Heart right ventricle (tissue), 16 donors: ENCODE measurements around the gene TGIF1. TPM values are rescaled to one million over a fixed set of nuclear protein-coding genes. Genes with fewer than 3 reads are reported as not detected.
A peak's percentile ranks its signal among the peaks of the same experiment; 100 is the strongest.

Experiments used
- ATAC-seq, 8 donors: fragments of 200-7000 bp; cut with Tn5 transposase; one replicate each; pipeline ENCODE4 v1.9.1; 2020; ENCODE audit warnings: mild to moderate bottlenecking in 8 of 8, moderate library complexity in 8 of 8, moderate number of reproducible peaks in 1 of 8
- DNase-seq, 2 donors: peaks; one replicate each; pipeline ENCODE4 v3.0.0-alpha.2; 2020
- H3K27ac ChIP-seq, 10 donors: fragments of 200-600 bp; sonication (generic) in 2 of 10; one replicate each; pipeline versions ENCODE4 v1.5.0 to v1.8.0; 2020 to 2022; ENCODE audit warnings: mild to moderate bottlenecking in 3 of 10
- H3K27me3 ChIP-seq, 7 donors: fragments of 200-600 bp; one replicate each; pipeline ENCODE4 v1.8.0; 2021 to 2022; ENCODE audit warnings: mild to moderate bottlenecking in 2 of 7
- H3K36me3 ChIP-seq, 9 donors: fragments of 200-600 bp; sonication (generic) in 1 of 9; one replicate each; pipeline versions ENCODE4 v1.5.0 to v1.8.0; 2020 to 2022; ENCODE audit warnings: mild to moderate bottlenecking in 2 of 9
- H3K4me1 ChIP-seq, 9 donors: fragments of 200-600 bp; sonication (generic) in 1 of 9; one replicate each; pipeline versions ENCODE4 v1.5.0 to v1.8.0; 2020 to 2022; ENCODE audit warnings: mild to moderate bottlenecking in 4 of 9
- H3K4me3 ChIP-seq, 10 donors: fragments of 200-600 bp; sonication (generic) in 2 of 10; one replicate each; pipeline versions ENCODE4 v1.5.0 to v1.8.0; 2020 to 2022; ENCODE audit warnings: mild to moderate bottlenecking in 7 of 10, moderate library complexity in 2 of 10
- H3K9me3 ChIP-seq, 11 donors: fragments of 200-600 bp in 10 of 11; sonication (generic) in 2 of 11; one replicate each; pipeline versions ENCODE4 v1.5.0 to v1.8.0; 2013 to 2022; ENCODE audit warnings: mild to moderate bottlenecking in 2 of 11, control low read depth in 1 of 11, moderate library complexity in 1 of 11
- WGBS, 2 donors: extraction: QIAGEN DNeasy Blood & Tissue Kit; methylation state at CpG; one replicate each; pipeline ENCODE4 v1.1.7; 2013; ENCODE audit warnings: inconsistent platforms in 1 of 2; 5-methylcytosine and 5-hydroxymethylcytosine counted together
- intact Hi-C, 10 donors: fragments of 100-400 bp; cut with DNase I; formaldehyde crosslinking; loops; one replicate each; pipeline versions ENCODE4 v1.11.1 to v1.14.2; 2022
- polyA plus RNA-seq, 2 donors: library from polyadenylated mRNA; stranded (reverse); fragments of 200-250 nt; gene quantifications; one replicate each; pipeline ENCODE4 v1.2.3, GENCODE V29; 2013
- total RNA-seq, 10 donors: library from RNA; stranded (reverse); fragmentation: NEBNext Ultra II Directional in 3 of 10; extraction: Animal tissue kit (Norgen Biotek cat#: 25700) in 3 of 10; gene quantifications; one replicate each; pipeline versions ENCODE4 v1.2.1 to v1.2.4, GENCODE V29; 2021 to 2023
- TF ChIP-seq, protein P1 (sequence below), 9 donors: fragments of 200-600 bp; sonication (generic) in 2 of 9; IDR thresholded peaks; one replicate each; pipeline versions ENCODE4 v1.5.0 to v1.8.0; 2021 to 2022; ENCODE audit warnings: antibody characterized with exemption in 9 of 9, mild to moderate bottlenecking in 5 of 9, moderate library complexity in 1 of 9
- donor health status: Arrhythmogenic right ventricular cardiomyopathy.
- donor health status: ischemic (EF 13 %, LVEDD 7.1; RV severe dilation, severe dysfunction).
- donor health status: healthy with polysubstance abuse.
- donor health status: DM: no; HTN: yes; CAD: no.
- donor health status: DM: no; HTN: no; CAD: no.
- donor health status: ischemic (EF 25% LVEDD 6.9; RV normal size, moderate dysfunction).
- donor health status: ischemic (EF 25% LVEDD 5.7; RV mildly dilated, moderate dysfunction).
- donor health status: healthy.
- donor health status: DM: yes; HTN: yes; CAD: no.
- donor health status: Ischemic cardiomyopathy.
- donor health status: ischemic (EF 35%, LVEDD 5.7; RV mildly dilated, moderate dysfunction).
- donor health status: nonischemic (EF 11% LVEDD 7.7; RV severe dilation, severe dysfunction).
- donor health status: DM: yes; HTN: yes; CAD: no.
- donor health status: PGD.
- donor health status: ischemic (EF 29% LVEDD 5.4; RV normal size, mild dysfunction).
- donor health status: nonischemic (EF 23%, LVEDD 6.1; RV moderate dilation, normal function).

TGIF1 gene
- total and polyA plus RNA-seq, 12 donors = 4.9 to 29.0 (median 8.0) TPM

DNA sequence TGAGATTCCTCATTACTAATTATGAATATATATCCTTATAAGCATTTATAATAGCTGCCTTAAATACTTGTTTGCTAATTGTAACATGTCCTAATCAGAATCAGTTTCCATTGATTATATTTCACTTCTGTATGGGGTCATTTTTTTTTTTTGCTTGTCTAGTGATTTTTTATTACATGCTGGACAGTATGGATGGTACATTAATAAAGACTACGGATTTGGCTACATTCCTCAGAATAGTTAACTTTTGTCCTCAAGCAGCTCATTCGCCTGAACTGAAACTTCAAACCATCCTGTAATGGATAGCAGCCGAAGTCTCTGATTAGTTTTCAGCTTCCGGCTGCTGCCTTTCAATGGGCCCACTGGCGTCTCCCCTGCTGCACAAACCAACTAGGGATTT is 11.7 kb downstream of the TGIF1 start:
- no peak for ATAC-seq
- Histone ChIP-seq H3K9me3 (peaks cover 0 to 17% (median 0%) of the 10 kb centered on the region in 11 donors), H3K27me3 (no peaks in the 10 kb centered on the region), H3K36me3 (peaks cover 0 to 55% (median 16%) of the 10 kb centered on the region in 9 donors), H3K4me3 (no peak overlapping the region), H3K27ac (no peak overlapping the region), H3K4me1 (peaks cover 0 to 33% (median 9%) of the 10 kb centered on the region in 9 donors)
- TF ChIP-seq, protein P1, sequence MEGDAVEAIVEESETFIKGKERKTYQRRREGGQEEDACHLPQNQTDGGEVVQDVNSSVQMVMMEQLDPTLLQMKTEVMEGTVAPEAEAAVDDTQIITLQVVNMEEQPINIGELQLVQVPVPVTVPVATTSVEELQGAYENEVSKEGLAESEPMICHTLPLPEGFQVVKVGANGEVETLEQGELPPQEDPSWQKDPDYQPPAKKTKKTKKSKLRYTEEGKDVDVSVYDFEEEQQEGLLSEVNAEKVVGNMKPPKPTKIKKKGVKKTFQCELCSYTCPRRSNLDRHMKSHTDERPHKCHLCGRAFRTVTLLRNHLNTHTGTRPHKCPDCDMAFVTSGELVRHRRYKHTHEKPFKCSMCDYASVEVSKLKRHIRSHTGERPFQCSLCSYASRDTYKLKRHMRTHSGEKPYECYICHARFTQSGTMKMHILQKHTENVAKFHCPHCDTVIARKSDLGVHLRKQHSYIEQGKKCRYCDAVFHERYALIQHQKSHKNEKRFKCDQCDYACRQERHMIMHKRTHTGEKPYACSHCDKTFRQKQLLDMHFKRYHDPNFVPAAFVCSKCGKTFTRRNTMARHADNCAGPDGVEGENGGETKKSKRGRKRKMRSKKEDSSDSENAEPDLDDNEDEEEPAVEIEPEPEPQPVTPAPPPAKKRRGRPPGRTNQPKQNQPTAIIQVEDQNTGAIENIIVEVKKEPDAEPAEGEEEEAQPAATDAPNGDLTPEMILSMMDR (IDR thresholded peaks at IDR 0.05) = no peak
- WGBS, 2 donors = 97 to 99% methylated on average over 5 of the region's 5 CpGs
- no peak for DNase-seq
- intact Hi-C loops = no loop called here

GRCh38 chr18:3463051-3463450 is 13.1 kb downstream of the TGIF1 start:
- TF ChIP-seq, protein P1 (IDR thresholded peaks at IDR 0.05) = no peak
- WGBS, 2 donors = 71 to 73% methylated on average over 2 of the region's 2 CpGs
- H3K9me3 ChIP-seq = peaks cover 0 to 17% (median 0%) of the 10 kb centered on the region in 11 donors
- H3K27me3 ChIP-seq = no peaks in the 10 kb centered on the region
- DNase-seq (no peak), ATAC-seq (no peak)
- intact Hi-C loops = no loop called here
- H3K36me3 ChIP-seq = peaks cover 0 to 42% (median 14%) of the 10 kb centered on the region in 9 donors
- peaks cover 0 to 40% (median 15%) of the 10 kb centered on the region in 9 donors for H3K4me1 ChIP-seq
- H3K4me3 ChIP-seq = no peak overlapping the region
- peak overlapping the region in 1 of 10 donors; percentile 22 for H3K27ac ChIP-seq

DNA sequence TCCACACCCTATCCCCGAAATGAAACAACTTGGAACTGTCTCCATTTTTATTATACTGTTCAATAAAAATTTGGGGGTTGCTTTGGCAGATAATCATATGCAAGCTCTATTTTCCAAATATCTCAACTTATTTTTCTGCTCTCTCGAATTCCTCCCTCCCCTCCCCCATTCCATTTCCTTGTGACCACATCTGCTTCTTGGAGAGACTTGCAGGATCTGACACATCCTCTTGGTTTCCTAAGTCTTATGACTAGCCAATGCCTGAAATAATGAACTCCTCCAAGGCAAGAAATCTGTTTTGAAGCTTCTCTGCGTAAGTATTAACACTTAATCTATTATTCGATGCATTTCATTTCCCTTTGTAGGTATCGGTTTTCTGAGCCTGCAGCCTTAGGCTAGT is 16.1 kb downstream of the TGIF1 start:
- 52 to 55% methylated on average over 5 of the region's 5 CpGs for WGBS, 2 donors
- peak in 5 of 8 donors; percentile 53 to 87 (median 61) for ATAC-seq
- peak in 1 of 2 donors; percentile 43 for DNase-seq
- peaks cover 0 to 12% (median 0%) of the 10 kb centered on the region in 9 donors for H3K36me3 ChIP-seq
- H3K27ac ChIP-seq = peak overlapping the region in 4 of 10 donors; percentile 24 to 59 (median 40)
- peaks cover 0 to 13% (median 0%) of the 10 kb centered on the region in 11 donors for H3K9me3 ChIP-seq
- peaks cover 0 to 21% (median 15%) of the 10 kb centered on the region in 9 donors for H3K4me1 ChIP-seq
- TF ChIP-seq, protein P1 (IDR thresholded peaks at IDR 0.05) = no peak
- intact Hi-C loops = no loop called here
- H3K4me3 ChIP-seq = peak overlapping the region in 4 of 10 donors; percentile 2 to 18 (median 12)
- no peaks in the 10 kb centered on the region for H3K27me3 ChIP-seq

DNA sequence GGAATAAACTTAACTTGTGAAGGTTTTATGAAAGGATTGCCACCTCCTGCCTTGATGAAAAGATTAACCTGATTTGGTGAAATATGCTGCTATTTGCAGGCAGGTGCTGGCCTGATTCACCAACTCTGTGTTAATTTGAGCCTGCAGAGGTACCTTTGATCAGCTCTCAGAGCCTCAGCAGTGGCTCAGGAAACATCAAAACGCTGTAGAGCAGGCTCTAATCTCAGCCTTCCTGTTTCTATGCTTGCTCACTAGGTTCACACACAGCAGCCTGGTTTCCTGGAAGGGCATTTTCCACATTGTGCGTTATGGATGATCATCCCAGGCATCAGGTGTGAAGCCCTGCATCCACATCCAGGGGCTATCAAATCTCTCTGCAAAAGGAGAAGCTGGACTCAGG is 16.9 kb downstream of the TGIF1 start:
- 36 to 44% methylated on average over 2 of the region's 2 CpGs for WGBS, 2 donors
- Histone ChIP-seq H3K27ac (peak overlapping the region in 4 of 10 donors; percentile 16 to 59 (median 39)), H3K4me1 (peaks cover 0 to 21% (median 15%) of the 10 kb centered on the region in 9 donors), H3K27me3 (no peaks in the 10 kb centered on the region), H3K4me3 (peak overlapping the region in 1 of 10 donors; percentile 2), H3K9me3 (peaks cover 0 to 5% (median 0%) of the 10 kb centered on the region in 11 donors), H3K36me3 (peaks cover 0 to 4% (median 0%) of the 10 kb centered on the region in 9 donors)
- TF ChIP-seq, protein P1 (IDR thresholded peaks at IDR 0.05) = no peak
- ATAC-seq (peak in 3 of 8 donors; percentile 47 to 58 (median 53)), DNase-seq (no peak)
- intact Hi-C loops = no loop called here
